Cardiac fibroblast (primary cell): ENCODE measurements around the gene SND1.
A peak's percentile ranks its signal among the peaks of the same experiment; 100 is the strongest.

ENCODE experiments used
- DNase-seq, 2 donors: peaks; one replicate each; pipeline versions ENCODE4 v3.0.0 to v3.0.0-alpha.2; 2010; ENCODE audit warnings: low read depth in 2 of 2
- H3K4me3 ChIP-seq, 2 donors: replicated peaks in 1 of 2; 1 replicate in 1 of 2; 2 replicates in 1 of 2; pipeline ENCODE4 v1.5.1; 2011; ENCODE audit warnings: low read depth in 2 of 2, low read length in 2 of 2, mild to moderate bottlenecking in 2 of 2, moderate library complexity in 1 of 2
- TF ChIP-seq, protein P1 (sequence below): IDR thresholded peaks from one replicate; pipeline ENCODE4 v1.5.1; 2011; ENCODE audit warnings: low read depth, mild to moderate bottlenecking, low read length, inconsistent platforms

SND1 gene

DNA sequence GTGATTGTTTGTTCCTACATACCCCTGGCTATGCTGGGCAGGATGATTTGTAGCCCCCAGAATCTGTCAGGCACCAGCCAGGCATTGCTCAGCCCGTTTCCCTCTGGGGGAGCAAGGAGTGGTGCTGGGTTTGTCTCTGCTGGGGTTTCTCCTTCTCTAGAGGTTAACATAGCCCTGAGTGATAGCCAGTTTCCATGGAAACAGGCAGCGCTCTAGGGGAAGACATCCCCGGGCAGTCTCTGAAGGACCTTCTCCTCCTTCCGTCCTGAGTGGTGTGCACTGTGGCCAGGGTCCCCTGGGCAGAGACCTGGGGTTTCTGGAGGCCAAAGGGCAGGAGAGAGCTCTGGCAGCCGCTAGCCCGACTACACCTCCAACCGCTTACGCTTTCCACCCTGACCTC lies 429.8 kb downstream of the SND1 start:
- H3K4me3 ChIP-seq = no peak overlapping the region
- no peak for DNase-seq
- TF ChIP-seq, protein P1, sequence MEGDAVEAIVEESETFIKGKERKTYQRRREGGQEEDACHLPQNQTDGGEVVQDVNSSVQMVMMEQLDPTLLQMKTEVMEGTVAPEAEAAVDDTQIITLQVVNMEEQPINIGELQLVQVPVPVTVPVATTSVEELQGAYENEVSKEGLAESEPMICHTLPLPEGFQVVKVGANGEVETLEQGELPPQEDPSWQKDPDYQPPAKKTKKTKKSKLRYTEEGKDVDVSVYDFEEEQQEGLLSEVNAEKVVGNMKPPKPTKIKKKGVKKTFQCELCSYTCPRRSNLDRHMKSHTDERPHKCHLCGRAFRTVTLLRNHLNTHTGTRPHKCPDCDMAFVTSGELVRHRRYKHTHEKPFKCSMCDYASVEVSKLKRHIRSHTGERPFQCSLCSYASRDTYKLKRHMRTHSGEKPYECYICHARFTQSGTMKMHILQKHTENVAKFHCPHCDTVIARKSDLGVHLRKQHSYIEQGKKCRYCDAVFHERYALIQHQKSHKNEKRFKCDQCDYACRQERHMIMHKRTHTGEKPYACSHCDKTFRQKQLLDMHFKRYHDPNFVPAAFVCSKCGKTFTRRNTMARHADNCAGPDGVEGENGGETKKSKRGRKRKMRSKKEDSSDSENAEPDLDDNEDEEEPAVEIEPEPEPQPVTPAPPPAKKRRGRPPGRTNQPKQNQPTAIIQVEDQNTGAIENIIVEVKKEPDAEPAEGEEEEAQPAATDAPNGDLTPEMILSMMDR = no peak

DNA sequence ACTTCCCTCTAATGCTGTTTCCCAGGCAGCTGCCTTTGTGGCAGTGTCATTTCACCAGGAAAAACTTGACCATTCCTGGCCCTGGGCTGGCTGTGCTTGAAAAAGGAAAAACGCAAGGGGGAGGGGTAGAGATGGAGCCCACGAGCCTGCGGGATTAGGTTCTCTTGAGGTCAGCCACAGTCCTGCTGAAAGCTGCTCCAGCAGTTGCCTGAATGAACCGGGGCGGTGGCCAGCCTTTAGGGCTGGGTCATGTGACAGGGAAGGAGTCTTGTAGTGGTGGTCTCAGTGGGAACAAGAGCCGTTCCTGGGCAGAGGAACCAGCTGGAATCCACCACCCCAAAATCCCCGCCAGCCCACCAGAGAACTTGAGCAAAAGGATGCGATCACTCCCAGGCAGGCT lies 430.4 kb downstream of the SND1 start:
- no peak overlapping the region for H3K4me3 ChIP-seq
- no peak for DNase-seq
- TF ChIP-seq, protein P1 = no peak

DNA sequence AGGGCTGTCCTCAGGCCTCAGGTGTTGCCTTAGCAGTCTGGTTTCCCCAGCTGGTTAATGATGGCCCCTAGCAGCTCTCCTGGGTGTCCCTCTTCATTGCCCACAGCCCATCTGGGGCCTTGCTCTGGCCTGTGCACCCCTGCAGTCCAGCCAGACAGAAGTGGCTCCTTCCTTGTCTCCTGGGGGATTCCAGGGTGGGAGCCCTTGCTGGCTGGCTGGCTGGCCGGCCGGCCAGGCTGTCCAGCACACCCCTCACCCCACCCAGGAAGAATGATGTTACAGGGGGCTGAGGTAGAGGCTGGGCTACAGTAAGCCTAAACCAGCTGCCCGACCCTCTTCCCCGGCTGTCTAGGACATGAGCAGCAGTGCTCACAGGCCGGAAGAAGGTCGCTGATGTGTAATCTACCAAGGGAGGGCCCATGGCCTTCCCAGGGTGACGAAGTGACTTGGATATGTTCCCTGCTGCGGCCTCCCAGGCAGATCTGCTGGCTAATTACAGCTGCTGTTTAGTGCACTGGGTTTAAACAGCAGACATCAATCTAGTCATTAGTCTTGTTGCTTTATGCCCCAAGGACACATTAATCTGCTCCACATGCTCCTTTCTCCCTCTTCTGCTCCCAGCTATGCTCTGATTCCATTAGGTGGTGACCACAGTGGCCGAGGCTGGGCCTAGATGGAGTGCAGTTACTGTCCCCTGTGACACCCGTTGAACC lies 433.1 kb downstream of the SND1 start:
- no peak overlapping the region for H3K4me3 ChIP-seq
- peak; percentile 56 to 65 for DNase-seq

DNA sequence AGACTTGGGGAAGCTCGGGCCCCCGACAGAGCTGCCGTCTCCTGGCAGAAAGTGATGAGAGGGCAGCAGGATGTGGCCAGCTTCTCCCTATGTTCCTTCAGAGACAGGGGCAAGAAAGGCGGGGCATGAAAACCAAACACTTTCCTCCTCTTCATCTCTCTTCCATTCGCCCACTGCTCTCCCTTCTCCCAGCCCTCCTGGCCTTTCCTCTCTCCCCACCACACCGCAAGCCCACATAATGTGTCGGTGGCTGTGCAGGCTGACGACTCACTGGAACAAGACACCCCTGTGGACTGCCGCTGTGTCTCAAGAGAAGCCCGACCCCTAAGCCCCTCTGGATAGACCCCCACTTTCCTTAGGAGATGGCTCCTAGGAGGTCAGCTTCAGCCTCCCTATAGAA lies 438.5 kb downstream of the SND1 start:
- TF ChIP-seq, protein P1 = no peak
- H3K4me3 ChIP-seq = no peak overlapping the region
- DNase-seq = no peak

More for the DNA sequence above, 433.1 kb downstream of the SND1 start:
- TF ChIP-seq, protein P1 = no peak

DNA sequence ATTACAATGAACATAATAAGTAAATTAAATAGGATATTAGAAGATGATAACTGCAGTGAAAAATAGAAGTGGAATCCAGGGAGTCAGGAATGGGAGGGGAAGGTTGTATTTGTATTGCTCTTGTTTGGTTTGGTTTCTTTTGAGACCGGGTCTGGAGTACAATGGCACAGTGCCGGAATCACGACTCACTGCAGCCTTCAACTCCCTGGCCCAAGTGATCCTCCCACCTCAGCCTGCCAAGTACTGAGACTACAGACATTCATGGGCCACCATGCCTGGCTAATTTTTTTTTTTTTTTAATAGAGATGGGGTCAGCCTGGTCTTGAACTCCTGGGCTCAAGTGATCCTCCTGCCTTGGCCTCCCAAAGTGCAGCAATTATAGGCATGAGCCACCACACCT lies 439.1 kb downstream of the SND1 start:
- no peak overlapping the region for H3K4me3 ChIP-seq
- TF ChIP-seq, protein P1 = no peak
- DNase-seq = peak; percentile 25 to 33

DNA sequence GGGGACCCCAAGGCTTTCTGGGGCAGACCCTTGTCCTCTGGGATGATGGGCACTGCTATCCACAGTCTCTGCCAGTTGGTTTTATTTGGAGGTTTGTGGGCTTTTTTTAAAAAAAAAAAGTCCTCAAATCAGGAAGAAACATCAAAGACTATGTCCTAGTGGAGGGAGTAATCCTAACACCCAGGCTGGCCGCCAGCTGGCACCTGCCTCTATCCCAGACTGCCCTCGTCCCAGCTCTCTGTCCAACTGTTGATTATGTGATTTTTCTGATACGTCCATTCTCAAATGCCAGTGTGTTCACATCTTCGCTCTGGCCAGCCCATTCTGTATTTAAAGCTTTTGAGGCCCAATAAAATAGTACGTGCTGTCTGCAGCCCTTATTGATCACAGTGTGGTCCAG lies 440.2 kb downstream of the SND1 start:
- no peak overlapping the region for H3K4me3 ChIP-seq
- TF ChIP-seq, protein P1 = no peak
- DNase-seq = no peak
